Keratinocyte (primary cell): Measurements from ENCODE around the gene AK9. TPM values are rescaled to one million over a fixed set of nuclear protein-coding genes. Genes with fewer than 3 reads are reported as not detected.

Experiments used
- DNase-seq: peaks from one replicate; pipeline ENCODE4 v3.0.0-alpha.2; 2011; ENCODE audit warnings: low read depth, missing footprints, low spot score
- FAIRE-seq: peaks from 2 replicates; lab custom pipeline; 2011; peaks lifted over from hg19 to GRCh38; lab: Jason Lieb, UNC
- H2AFZ ChIP-seq: 2 replicates; pipeline ENCODE4 v1.6.0; 2012; ENCODE audit warnings: low read length, control low read depth, inconsistent platforms; ENCODE audit not compliant: control insufficient read depth
- H3K27ac ChIP-seq: 2 replicates; pipeline ENCODE4 v1.5.1; 2011; ENCODE audit warnings: low read length; ENCODE audit not compliant: control insufficient read depth, insufficient read depth
- H3K27me3 ChIP-seq: 3 replicates; pipeline ENCODE4 v1.6.0; 2011; ENCODE audit warnings: low read length; ENCODE audit not compliant: control insufficient read depth, insufficient read depth; ENCODE audit errors: extremely low read depth
- H3K36me3 ChIP-seq, 2 experiments: 2 replicates in 1 of 2; 3 replicates in 1 of 2; pipeline ENCODE4 v1.5.1; 2011; ENCODE audit warnings: low read length in 2 of 2, mild to moderate bottlenecking in 1 of 2; ENCODE audit not compliant: control insufficient read depth in 2 of 2, insufficient read depth in 2 of 2; ENCODE audit errors: extremely low read depth in 1 of 2
- H3K4me1 ChIP-seq: 3 replicates; pipeline ENCODE4 v1.5.1; 2011; ENCODE audit warnings: low read length; ENCODE audit not compliant: control insufficient read depth, insufficient read depth; ENCODE audit errors: extremely low read depth
- H3K4me2 ChIP-seq: 3 replicates; pipeline ENCODE4 v1.6.0; 2011; ENCODE audit warnings: low read depth, low read length; ENCODE audit not compliant: control insufficient read depth, insufficient read depth; ENCODE audit errors: extremely low read depth
- H3K4me3 ChIP-seq, 3 experiments: fragments of 200-600 bp in 1 of 3; sonication (generic) in 1 of 3; 2 replicates in 2 of 3; 3 replicates in 1 of 3; pipeline ENCODE4 v1.5.1; 2011 to 2016; ENCODE audit warnings: low read length in 3 of 3, mild to moderate bottlenecking in 3 of 3, control low read depth in 2 of 3, inconsistent platforms in 1 of 3, low read depth in 1 of 3, mixed read lengths in 1 of 3, mixed run types in 1 of 3, moderate library complexity in 1 of 3; ENCODE audit not compliant: control insufficient read depth in 2 of 3, insufficient read depth in 2 of 3; ENCODE audit errors: extremely low read depth in 1 of 3
- H3K79me2 ChIP-seq: 2 replicates; pipeline ENCODE4 v1.6.0; 2012; ENCODE audit warnings: low read length; ENCODE audit not compliant: control insufficient read depth, insufficient read depth
- H3K9ac ChIP-seq: 3 replicates; pipeline ENCODE4 v1.6.0; 2011; ENCODE audit warnings: low read length; ENCODE audit not compliant: control insufficient read depth, insufficient read depth; ENCODE audit errors: extremely low read depth
- H3K9me1 ChIP-seq: 3 replicates; pipeline ENCODE4 v1.6.0; 2011; ENCODE audit warnings: low read length; ENCODE audit not compliant: control insufficient read depth, insufficient read depth; ENCODE audit errors: extremely low read depth
- H3K9me3 ChIP-seq: 2 replicates; pipeline ENCODE4 v1.5.1; 2012; ENCODE audit warnings: low read depth, low read length; ENCODE audit not compliant: control insufficient read depth
- H4K20me1 ChIP-seq: 3 replicates; pipeline ENCODE4 v1.6.0; 2011; ENCODE audit warnings: low read length; ENCODE audit not compliant: control insufficient read depth, insufficient read depth; ENCODE audit errors: extremely low read depth
- CTCF ChIP-seq, 3 experiments: IDR thresholded peaks in 1 of 3; conservative IDR thresholded peaks in 1 of 3; optimal IDR thresholded peaks in 1 of 3; 2 replicates in 2 of 3; 3 replicates in 1 of 3; pipeline versions ENCODE3 to v1.5.1; 2011; ENCODE audit warnings: low read length in 3 of 3, mild to moderate bottlenecking in 3 of 3, moderate library complexity in 2 of 3, control low read depth in 1 of 3, inconsistent platforms in 1 of 3; ENCODE audit not compliant: insufficient read depth in 2 of 3; ENCODE audit errors: extremely low read depth in 1 of 3
- EZH2 ChIP-seq: IDR thresholded peaks from one replicate; pipeline ENCODE4 v1.6.1; 2012; ENCODE audit warnings: inconsistent platforms, mild to moderate bottlenecking, low read length, moderate library complexity
- dilution Hi-C: fragments of 300-500 bp; cut with MboI; formaldehyde crosslinking; loops from one replicate; pipeline ENCODE4 v1.7.0; 2020; ENCODE audit warnings: low sequenced_read_pairs; ENCODE audit not compliant: extremely low pct_ligation_motif_present
- polyA plus RNA-seq, 5 experiments: library from polyadenylated mRNA; depleted of rRNA in 3 of 5; stranded (reverse) in 3 of 5; stranded (forward) in 1 of 5; unstranded in 1 of 5; fragments of >200 nt; gene quantifications; 1 replicate in 1 of 5; 2 replicates in 3 of 5; 3 replicates in 1 of 5; pipeline versions ENCODE4 v1.2.1 to v1.2.3, GENCODE V29; 2011 to 2012; ENCODE audit warnings: missing spikeins in 2 of 5, low read depth in 1 of 5, low replicate concordance in 1 of 5

AK9 gene
- polyA plus RNA-seq, 1 donor (not counting 4 experiments of a cell fraction or from before 2014, with no cell fraction given), result 1.8 TPM

GRCh38 chr6:109722564-109723254 is 31.7 kb upstream of the AK9 start:
- Histone ChIP-seq H3K79me2 (no peaks in the 10 kb centered on the region), H3K27me3 (no peaks in the 10 kb centered on the region), H4K20me1 (no peaks in the 10 kb centered on the region), H3K4me2 (no peak overlapping the region), H3K36me3 (no peaks in the 10 kb centered on the region), H2AFZ (no peak overlapping the region), H3K9me1 (no peaks in the 10 kb centered on the region), H3K27ac (no peak overlapping the region), H3K4me1 (no peaks in the 10 kb centered on the region), H3K9ac (no peak overlapping the region), H3K9me3 (no peaks in the 10 kb centered on the region), H3K4me3 (no peak overlapping the region)
- dilution Hi-C loops, result no loop called here
- FAIRE-seq (no peak), DNase-seq (no peak)
- TF ChIP-seq EZH2 (no peak), CTCF (optimal IDR thresholded peaks at IDR 0.05 in 1 of 3, IDR thresholded peaks at IDR 0.05 in 1 of 3, conservative IDR thresholded peaks at IDR 0.05 in 1 of 3; ENCODE audit: extremely low read depth in 1 of 3, insufficient read depth in 2 of 3, low read length in 3 of 3) (no peak)

- Histone ChIP-seq H3K27me3 (no peaks in the 10 kb centered on the region), H3K9me3 (no peaks in the 10 kb centered on the region), H3K79me2 (no peaks in the 10 kb centered on the region), H3K4me1 (no peaks in the 10 kb centered on the region), H3K9me1 (no peaks in the 10 kb centered on the region), H3K9ac (no peak overlapping the region), H4K20me1 (no peaks in the 10 kb centered on the region), H3K36me3 (no peaks in the 10 kb centered on the region), H3K4me3 (no peak overlapping the region), H3K27ac (no peak overlapping the region), H2AFZ (no peak overlapping the region), H3K4me2 (no peak overlapping the region)
- FAIRE-seq, result no peak
- no peak for TF ChIP-seq EZH2
- no peak for TF ChIP-seq CTCF (optimal IDR thresholded peaks at IDR 0.05 in 1 of 3, IDR thresholded peaks at IDR 0.05 in 1 of 3, conservative IDR thresholded peaks at IDR 0.05 in 1 of 3; ENCODE audit: extremely low read depth in 1 of 3, insufficient read depth in 2 of 3, low read length in 3 of 3)
- dilution Hi-C loops, result no loop called here
- no peak for DNase-seq
Measured at GRCh38 chr6:109722011-109722410, 31.0 kb upstream of the AK9 start.
